Liver (tissue), 9 donors: ENCODE measurements around the gene RBFOX1. TPM values are rescaled to one million over a fixed set of nuclear protein-coding genes. Genes with fewer than 3 reads are reported as not detected.

Experiments used
- DNase-seq: peaks from one replicate; pipeline ENCODE4 v3.0.0-alpha.2; 2017; ENCODE audit warnings: low spot score
- H3K27ac ChIP-seq, 2 donors: one replicate each; pipeline ENCODE4 v1.7.0; 2013; ENCODE audit warnings: inconsistent platforms in 2 of 2, low read length in 2 of 2, control low read depth in 1 of 2, low read depth in 1 of 2, mild to moderate bottlenecking in 1 of 2
- H3K27me3 ChIP-seq, 4 donors: one replicate each; pipeline versions ENCODE4 v1.6.1 to v1.7.0; 2013; ENCODE audit warnings: low read length in 3 of 4, inconsistent platforms in 1 of 4, mild to moderate bottlenecking in 1 of 4, moderate library complexity in 1 of 4; ENCODE audit not compliant: control insufficient read depth in 4 of 4, insufficient read depth in 4 of 4
- H3K36me3 ChIP-seq, 4 donors: one replicate each; pipeline versions ENCODE4 v1.6.1 to v1.7.0; 2013; ENCODE audit warnings: low read length in 3 of 4, mild to moderate bottlenecking in 3 of 4, low read depth in 1 of 4, moderate library complexity in 1 of 4; ENCODE audit not compliant: control insufficient read depth in 4 of 4, insufficient read depth in 3 of 4
- H3K4me1 ChIP-seq, 4 donors: one replicate each; pipeline versions ENCODE4 v1.6.1 to v1.7.0; 2013; ENCODE audit warnings: low read length in 3 of 4, mild to moderate bottlenecking in 3 of 4, moderate library complexity in 1 of 4; ENCODE audit not compliant: control insufficient read depth in 4 of 4, insufficient read depth in 4 of 4
- H3K4me3 ChIP-seq, 3 donors: one replicate each; pipeline versions ENCODE4 v1.6.1 to v1.7.0; 2013; ENCODE audit warnings: low read length in 3 of 3, control low read depth in 1 of 3, low read depth in 1 of 3, mild to moderate bottlenecking in 1 of 3
- H3K9ac ChIP-seq, 2 donors: one replicate each; pipeline ENCODE4 v1.7.0; 2013; ENCODE audit warnings: low read length in 2 of 2, mild to moderate bottlenecking in 2 of 2, moderate library complexity in 2 of 2, control low read depth in 1 of 2, low read depth in 1 of 2
- H3K9me3 ChIP-seq, 4 donors: one replicate each; pipeline versions ENCODE4 v1.6.1 to v1.7.0; 2013; ENCODE audit warnings: low read length in 3 of 4; ENCODE audit not compliant: control insufficient read depth in 4 of 4
- CTCF ChIP-seq: fragments of 150-350 bp; IDR thresholded peaks from 2 replicates; pipeline ENCODE4 v1.5.1; 2017; ENCODE audit warnings: improper control_type of control experiment, low read depth, low read length; ENCODE audit not compliant: missing input control
- EGR1 ChIP-seq, 2 donors: IDR thresholded peaks; 2 replicates each; pipeline ENCODE4 v1.6.1; 2016 to 2018; ENCODE audit warnings: antibody characterized with exemption in 2 of 2, low read depth in 2 of 2
- FOXA2 ChIP-seq: IDR thresholded peaks from 2 replicates; pipeline ENCODE4 v1.6.1; 2016; ENCODE audit warnings: antibody characterized with exemption
- GABPA ChIP-seq, 2 donors: IDR thresholded peaks in 1 of 2; conservative IDR thresholded peaks in 1 of 2; 2 replicates each; pipeline ENCODE4 v1.6.1; 2016; ENCODE audit warnings: antibody characterized with exemption in 2 of 2, mild to moderate bottlenecking in 1 of 2, moderate library complexity in 1 of 2
- HNF4A ChIP-seq, 2 donors: conservative IDR thresholded peaks; 2 replicates each; pipeline ENCODE4 v1.6.1; 2016; ENCODE audit warnings: antibody characterized with exemption in 2 of 2, mild to moderate bottlenecking in 2 of 2
- JUND ChIP-seq, 2 donors: IDR thresholded peaks; 2 replicates each; pipeline ENCODE4 v1.6.1; 2016; ENCODE audit warnings: antibody characterized with exemption in 2 of 2
- RAD21 ChIP-seq, 2 donors: IDR thresholded peaks; 2 replicates each; pipeline ENCODE4 v1.6.1; 2016; ENCODE audit warnings: antibody characterized with exemption in 2 of 2, mild to moderate bottlenecking in 2 of 2
- RXRA ChIP-seq, 2 donors: IDR thresholded peaks; 2 replicates each; pipeline ENCODE4 v1.6.1; 2017 to 2018; ENCODE audit warnings: antibody characterized with exemption in 2 of 2, mild to moderate bottlenecking in 1 of 2
- SP1 ChIP-seq: IDR thresholded peaks from 2 replicates; pipeline ENCODE4 v1.6.1; 2018; ENCODE audit warnings: antibody characterized with exemption, mild to moderate bottlenecking
- TAF1 ChIP-seq: conservative IDR thresholded peaks from 2 replicates; pipeline ENCODE4 v1.6.1; 2016; ENCODE audit warnings: antibody characterized with exemption, mild to moderate bottlenecking
- YY1 ChIP-seq: IDR thresholded peaks from 2 replicates; pipeline ENCODE4 v1.6.1; 2016; ENCODE audit warnings: antibody characterized with exemption, mild to moderate bottlenecking
- ZBTB33 ChIP-seq: IDR thresholded peaks from 2 replicates; pipeline ENCODE4 v1.6.1; 2016; ENCODE audit warnings: antibody characterized with exemption
- WGBS: extraction: QIAGEN DNeasy Blood & Tissue Kit; methylation state at CpG from one replicate; pipeline ENCODE4 v1.1.7; 2013; 5-methylcytosine and 5-hydroxymethylcytosine counted together
- polyA plus RNA-seq, 2 donors: library from polyadenylated mRNA; stranded (reverse) in 1 of 2; unstranded in 1 of 2; fragments of 200-250 nt in 1 of 2; fragments of >200 nt in 1 of 2; fragmentation: Nextera tagmentation in 1 of 2; extraction: Ambion mirVana in 1 of 2; gene quantifications; one replicate each; pipeline versions ENCODE4 v1.2.1 to v1.2.3, GENCODE V29; 2013 to 2015
- total RNA-seq, 2 donors: library from RNA; depleted of rRNA; stranded (reverse); fragments of >200 nt; gene quantifications; one replicate each; pipeline ENCODE4 v1.2.3, GENCODE V29; 2014
- TF ChIP-seq, protein P1 (sequence below): IDR thresholded peaks from 2 replicates; pipeline ENCODE4 v1.6.1; 2016; ENCODE audit warnings: antibody characterized with exemption, mild to moderate bottlenecking
- donor health status: healthy.
- donor health status: healthy.
- donor health status: healthy.
- donor health status: healthy.
- donor health status: healthy.

RBFOX1 gene
- total and polyA plus RNA-seq, 4 donors = not detected

DNA sequence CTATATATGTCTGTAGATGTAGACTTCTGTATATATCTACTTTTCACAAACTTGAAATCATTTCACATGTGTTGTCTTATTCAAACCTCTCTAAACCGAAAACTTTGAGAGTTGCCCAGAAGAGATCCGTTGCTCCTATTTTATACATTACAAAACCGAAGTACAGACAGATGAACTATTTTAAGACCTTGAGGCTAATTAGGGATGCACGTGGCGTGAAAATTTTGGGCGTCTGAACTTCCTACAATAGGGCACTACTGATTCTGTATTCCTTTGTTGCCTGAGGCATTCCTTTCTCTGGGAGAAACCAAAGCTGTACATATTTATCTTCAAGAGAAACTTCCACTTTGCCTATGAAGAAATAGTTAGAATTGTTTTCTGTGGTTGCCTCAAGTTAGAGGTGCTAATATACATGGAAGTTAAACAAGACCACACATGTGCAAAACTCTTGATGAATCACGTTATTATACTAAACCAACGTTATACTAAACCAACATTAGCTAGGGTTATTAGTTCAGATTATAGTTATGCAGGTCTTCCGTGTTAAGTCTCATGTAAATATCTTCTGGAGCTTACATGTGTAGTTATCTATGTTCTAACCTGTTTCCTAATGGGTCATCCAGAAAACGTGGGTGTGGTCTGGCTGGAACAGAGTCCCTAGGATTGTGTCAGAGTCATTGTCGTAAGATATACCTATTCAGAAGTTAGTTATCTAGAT is 111.2 kb downstream of the RBFOX1 start (continued):
- TF ChIP-seq CTCF = no peak
- TF ChIP-seq HNF4A (conservative IDR thresholded peaks at IDR 0.05) = no peak
- no peak for TF ChIP-seq SP1
- no peak for TF ChIP-seq RXRA (IDR thresholded peaks at IDR 0.05)

DNA sequence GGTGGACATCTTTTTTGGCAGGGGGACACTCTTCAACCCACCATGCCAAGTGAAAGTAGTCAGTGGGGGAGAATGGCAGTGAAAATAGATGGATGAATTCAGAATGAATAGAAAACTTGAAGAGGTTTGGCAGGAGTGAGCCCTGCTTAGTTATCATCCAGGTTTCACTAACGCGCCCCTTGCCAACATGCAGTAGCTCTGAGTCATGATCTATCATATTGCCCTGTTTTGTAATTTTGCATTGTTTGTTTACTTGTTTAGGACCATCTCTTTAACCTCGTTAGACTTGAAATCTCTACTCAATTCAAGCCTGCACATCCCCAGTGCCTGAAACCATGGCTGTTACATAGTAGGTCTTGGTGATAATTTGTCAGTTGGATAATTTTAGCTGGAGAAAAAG is 116.7 kb downstream of the RBFOX1 start:
- Histone ChIP-seq H3K9me3 (peaks cover 0 to 2% (median 0%) of the 10 kb centered on the region in 4 donors), H3K4me3 (no peak overlapping the region)
- TF ChIP-seq EGR1 (IDR thresholded peaks at IDR 0.05; ENCODE audit: low read depth in 2 of 2) (no peak), SP1 (no peak), RAD21 (IDR thresholded peaks at IDR 0.05) (no peak), FOXA2 (no peak)

GRCh38 chr16:7449808-7450207 is 117.2 kb downstream of the RBFOX1 start:
- Histone ChIP-seq H3K9me3 (peaks cover 0 to 2% (median 0%) of the 10 kb centered on the region in 4 donors), H3K9ac (no peak overlapping the region)
- WGBS = 87% methylated on average over 7 of the region's 7 CpGs

More for the DNA sequence above, 116.7 kb downstream of the RBFOX1 start:
- H3K36me3 ChIP-seq = no peaks in the 10 kb centered on the region
- 86% methylated on average over 3 of the region's 3 CpGs for WGBS
- no peak for DNase-seq
- no peak overlapping the region for H3K9ac ChIP-seq
- H3K27me3 ChIP-seq = peaks cover 0 to 3% (median 0%) of the 10 kb centered on the region in 4 donors
- no peaks in the 10 kb centered on the region for H3K4me1 ChIP-seq
- no peak overlapping the region for H3K27ac ChIP-seq

More at GRCh38 chr16:7449808-7450207, 117.2 kb downstream of the RBFOX1 start:
- H3K27me3 ChIP-seq = peaks cover 0 to 3% (median 0%) of the 10 kb centered on the region in 4 donors
- TF ChIP-seq JUND (IDR thresholded peaks at IDR 0.05) (no peak), HNF4A (conservative IDR thresholded peaks at IDR 0.05) (no peak), RAD21 (IDR thresholded peaks at IDR 0.05) (no peak), ZBTB33 (no peak), TAF1 (no peak), FOXA2 (no peak), CTCF (no peak), YY1 (no peak), GABPA (IDR thresholded peaks at IDR 0.05 in 1 of 2, conservative IDR thresholded peaks at IDR 0.05 in 1 of 2) (no peak)
- TF ChIP-seq, protein P1, sequence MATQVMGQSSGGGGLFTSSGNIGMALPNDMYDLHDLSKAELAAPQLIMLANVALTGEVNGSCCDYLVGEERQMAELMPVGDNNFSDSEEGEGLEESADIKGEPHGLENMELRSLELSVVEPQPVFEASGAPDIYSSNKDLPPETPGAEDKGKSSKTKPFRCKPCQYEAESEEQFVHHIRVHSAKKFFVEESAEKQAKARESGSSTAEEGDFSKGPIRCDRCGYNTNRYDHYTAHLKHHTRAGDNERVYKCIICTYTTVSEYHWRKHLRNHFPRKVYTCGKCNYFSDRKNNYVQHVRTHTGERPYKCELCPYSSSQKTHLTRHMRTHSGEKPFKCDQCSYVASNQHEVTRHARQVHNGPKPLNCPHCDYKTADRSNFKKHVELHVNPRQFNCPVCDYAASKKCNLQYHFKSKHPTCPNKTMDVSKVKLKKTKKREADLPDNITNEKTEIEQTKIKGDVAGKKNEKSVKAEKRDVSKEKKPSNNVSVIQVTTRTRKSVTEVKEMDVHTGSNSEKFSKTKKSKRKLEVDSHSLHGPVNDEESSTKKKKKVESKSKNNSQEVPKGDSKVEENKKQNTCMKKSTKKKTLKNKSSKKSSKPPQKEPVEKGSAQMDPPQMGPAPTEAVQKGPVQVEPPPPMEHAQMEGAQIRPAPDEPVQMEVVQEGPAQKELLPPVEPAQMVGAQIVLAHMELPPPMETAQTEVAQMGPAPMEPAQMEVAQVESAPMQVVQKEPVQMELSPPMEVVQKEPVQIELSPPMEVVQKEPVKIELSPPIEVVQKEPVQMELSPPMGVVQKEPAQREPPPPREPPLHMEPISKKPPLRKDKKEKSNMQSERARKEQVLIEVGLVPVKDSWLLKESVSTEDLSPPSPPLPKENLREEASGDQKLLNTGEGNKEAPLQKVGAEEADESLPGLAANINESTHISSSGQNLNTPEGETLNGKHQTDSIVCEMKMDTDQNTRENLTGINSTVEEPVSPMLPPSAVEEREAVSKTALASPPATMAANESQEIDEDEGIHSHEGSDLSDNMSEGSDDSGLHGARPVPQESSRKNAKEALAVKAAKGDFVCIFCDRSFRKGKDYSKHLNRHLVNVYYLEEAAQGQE = no peak
- no peaks in the 10 kb centered on the region for H3K4me1 ChIP-seq
- DNase-seq = no peak
- H3K4me3 ChIP-seq = no peak overlapping the region
- H3K27ac ChIP-seq = no peak overlapping the region
- H3K36me3 ChIP-seq = no peaks in the 10 kb centered on the region
